K562 (cell line): Measurements from ENCODE around the gene SLFN12. TPM values are rescaled to one million over a fixed set of nuclear protein-coding genes. Genes with fewer than 3 reads are reported as not detected.

ENCODE experiments used
- ATAC-seq: fragments of 200-7000 bp; cut with Tn5 transposase; 3 replicates; pipeline ENCODE4 v1.9.1; 2020; ENCODE audit warnings: moderate library complexity
- BruUV-seq: library from RNA; stranded (reverse); fragments of 400-500 nt; replicated peaks from 2 replicates; lab custom pipeline; 2021; lab: Mats Ljungman, UMichigan
- CTCF ChIA-PET: fragments of 300-600 bp; formaldehyde crosslinking; extraction: SDS; loops from one replicate; lab custom pipeline; 2021; ENCODE audit warnings: low intra/inter-chr PET ratio; lab: Yijun Ruan, JAX
- POLR2A ChIA-PET: fragments of 300-600, 350-650 bp; sonication (Branson Sonifier 250); formaldehyde crosslinking; extraction: SDS; loops from one replicate; lab custom pipeline; 2021; ENCODE audit warnings: antibody characterized with exemption, inconsistent platforms; lab: Yijun Ruan, JAX
- DNase-seq, 4 experiments: peaks; one replicate each; pipeline versions ENCODE4 v3.0.0 to v3.0.0-alpha.2; 2011 to 2018; ENCODE audit warnings: low spot score in 3 of 4, mixed read lengths in 3 of 4; ENCODE audit errors: extremely low read depth in 1 of 4
- FAIRE-seq: peaks from 2 replicates; lab custom pipeline; 2011; peaks lifted over from hg19 to GRCh38; lab: Jason Lieb, UNC
- H2AFZ ChIP-seq: 2 replicates; pipeline ENCODE4 v1.6.0; 2011; ENCODE audit warnings: low read depth, low read length, control low read depth, inconsistent platforms
- H3K27ac ChIP-seq: fragments of 200-600 bp; 3 replicates; pipeline ENCODE4 v1.8.0; 2011; ENCODE audit warnings: low read depth, mild to moderate bottlenecking, control low read depth, inconsistent platforms, low read length, moderate library complexity, mixed read lengths; ENCODE audit errors: extremely low read depth
- H3K27me3 ChIP-seq, 2 experiments: fragments of 300-600 bp in 1 of 2; 2 replicates in 1 of 2; 3 replicates in 1 of 2; pipeline versions ENCODE4 v1.6.0 to v1.8.0; 2011; ENCODE audit warnings: inconsistent platforms in 2 of 2, low read length in 2 of 2, mild to moderate bottlenecking in 1 of 2, mixed read lengths in 1 of 2, moderate library complexity in 1 of 2; ENCODE audit not compliant: control insufficient read depth in 2 of 2, insufficient read depth in 2 of 2
- H3K36me3 ChIP-seq: fragments of 300-600 bp; 3 replicates; pipeline ENCODE4 v1.8.0; 2011; ENCODE audit warnings: mild to moderate bottlenecking, low read length, inconsistent platforms; ENCODE audit not compliant: control insufficient read depth, insufficient read depth
- H3K4me1 ChIP-seq, 2 experiments: fragments of 200-600 bp in 1 of 2; replicated peaks in 1 of 2; 2 replicates in 1 of 2; 3 replicates in 1 of 2; pipeline versions ENCODE4 v1.5.1 to v1.8.0; 2011; ENCODE audit warnings: inconsistent platforms in 2 of 2, low read length in 2 of 2, mild to moderate bottlenecking in 1 of 2, mixed read lengths in 1 of 2, moderate library complexity in 1 of 2; ENCODE audit not compliant: control insufficient read depth in 2 of 2, insufficient read depth in 2 of 2
- H3K4me2 ChIP-seq: 2 replicates; pipeline ENCODE4 v1.6.1; 2011; ENCODE audit warnings: low read length, control low read depth, inconsistent platforms, mixed read lengths; ENCODE audit not compliant: insufficient read depth
- H3K4me3 ChIP-seq: fragments of 200-600 bp; sonication (generic), shearing (Covaris generic); 2 replicates; pipeline ENCODE4 v1.5.1; 2016; ENCODE audit warnings: control low read depth, inconsistent platforms
- H3K79me2 ChIP-seq: fragments of 200-600 bp; 3 replicates; pipeline ENCODE4 v1.8.0; 2011; ENCODE audit warnings: low read length, inconsistent platforms; ENCODE audit not compliant: control insufficient read depth, insufficient read depth
- H3K9ac ChIP-seq, 2 experiments: 2 replicates each; pipeline versions ENCODE4 v1.6.0 to v1.6.1; 2011; ENCODE audit warnings: low read depth in 2 of 2, low read length in 2 of 2, control low read depth in 1 of 2, inconsistent platforms in 1 of 2, mild to moderate bottlenecking in 1 of 2, mixed read lengths in 1 of 2; ENCODE audit not compliant: insufficient read depth in 1 of 2
- H3K9me1 ChIP-seq: one replicate; pipeline ENCODE4 v1.6.0; 2011; ENCODE audit warnings: inconsistent platforms, mild to moderate bottlenecking, low read length, moderate library complexity; ENCODE audit not compliant: control insufficient read depth, insufficient read depth
- H3K9me3 ChIP-seq: replicated peaks from 2 replicates; pipeline ENCODE4 v1.5.1; 2011; ENCODE audit warnings: low read depth, low read length, inconsistent platforms; ENCODE audit not compliant: control insufficient read depth, insufficient read depth
- H4K20me1 ChIP-seq: replicated peaks from 2 replicates; pipeline ENCODE4 v1.6.1; 2011; ENCODE audit warnings: low read length, inconsistent platforms, mixed read lengths; ENCODE audit not compliant: control insufficient read depth, insufficient read depth
- JUN ChIP-seq, 2 experiments: sonication (generic) in 1 of 2; formaldehyde crosslinking in 1 of 2; IDR thresholded peaks; 2 replicates each; pipeline versions ENCODE4 v1.6.1 to v1.8.0; 2012 to 2022; ENCODE audit warnings: borderline replicate concordance in 2 of 2, mild to moderate bottlenecking in 2 of 2, improper control_type of control experiment in 1 of 2, low read depth in 1 of 2, low read length in 1 of 2, missing genetic modification reagents in 1 of 2
- TRIM24 ChIP-seq, 2 experiments: fragments of 450-650 bp; IDR thresholded peaks; 2 replicates each; pipeline ENCODE4 v1.6.1; 2016
- ZBTB11 ChIP-seq, 3 experiments: fragments of 200-800 bp in 1 of 3; fragments of 250-450 bp in 1 of 3; fragments of 450-650 bp in 1 of 3; sonication (Bioruptor Pico) in 1 of 3; sonication (Bioruptor generic) in 1 of 3; formaldehyde crosslinking in 1 of 3; IDR thresholded peaks; 2 replicates each; pipeline versions ENCODE4 v1.6.1 to v1.8.0; 2016 to 2022; ENCODE audit warnings: mild to moderate bottlenecking in 2 of 3, missing genetic modification characterization in 2 of 3, missing compliant biosample characterization in 1 of 3, moderate library complexity in 1 of 3
- ZBTB7A ChIP-seq: IDR thresholded peaks from 2 replicates; pipeline ENCODE4 v1.6.1; 2011; ENCODE audit warnings: low read depth, mild to moderate bottlenecking, low read length, moderate library complexity, borderline replicate concordance; ENCODE audit not compliant: control insufficient read depth
- ZNF165 ChIP-seq: fragments of 250-450 bp; sonication (Bioruptor Pico); IDR thresholded peaks from 2 replicates; pipeline ENCODE4 v1.4.0; 2020; ENCODE audit warnings: borderline replicate concordance
- ZNF253 ChIP-seq: fragments of 250-450 bp; sonication (Bioruptor Pico); conservative IDR thresholded peaks from 2 replicates; pipeline ENCODE4 v1.6.1; 2021; ENCODE audit warnings: mild to moderate bottlenecking
- ZNF830 ChIP-seq: fragments of 250-450 bp; sonication (Bioruptor Pico); IDR thresholded peaks from 2 replicates; pipeline ENCODE4 v1.5.0; 2021; ENCODE audit warnings: mild to moderate bottlenecking
- WGBS: fragments of 100-300 bp; shearing (Covaris generic); methylation state at CpG from one replicate; pipeline ENCODE4 v1.1.6; 2016; ENCODE audit warnings: low coverage, mixed read lengths; ENCODE audit not compliant: insufficient coverage; ENCODE audit errors: missing lambda C conversion rate; 5-methylcytosine and 5-hydroxymethylcytosine counted together
- in situ Hi-C: fragments of 300-500 bp; cut with MboI; formaldehyde crosslinking; loops from 4 replicates; pipeline ENCODE4 v1.15.0; 2018; ENCODE audit warnings: inconsistent platforms, mixed read lengths
- intact Hi-C: fragments of 100-400 bp; cut with micrococcal nuclease; formaldehyde crosslinking; loops from 2 replicates; pipeline ENCODE4 v1.14.2; 2022
- polyA plus RNA-seq, 8 experiments: library from polyadenylated mRNA; depleted of rRNA in 4 of 8; stranded (reverse) in 5 of 8; unstranded in 3 of 8; fragments of >200 nt; fragmentation: Nextera tagmentation in 2 of 8; fragmentation: Illumina TruSeq in 1 of 8; extraction: Ambion mirVana in 2 of 8; extraction: Trizol in 1 of 8; gene quantifications; 2 replicates each; pipeline versions ENCODE4 v1.2.1 to v1.2.3, GENCODE V29; 2011 to 2014; ENCODE audit warnings: inconsistent platforms in 1 of 8, missing spikeins in 1 of 8
- total RNA-seq, 7 experiments: library from RNA; depleted of rRNA in 6 of 7; stranded (reverse); fragments of >200 nt in 6 of 7; fragmentation: Illumina TruSeq in 2 of 7; extraction: Trizol in 2 of 7; gene quantifications; 2 replicates each; pipeline versions ENCODE4 v1.2.1 to v1.2.3, GENCODE V29; 2011 to 2021; ENCODE audit warnings: low replicate concordance in 1 of 7

The SLFN12 gene
- total and polyA plus RNA-seq, 9 of the 15 experiments (the other 6 are each of a cell fraction or from before 2014, with no cell fraction given): 0.01 to 0.09 (median 0.07) TPM; not detected in 6

GRCh38 chr17:35429702-35430101 lies 2.6 kb downstream of the SLFN12 start:
- H3K79me2 ChIP-seq: no peaks in the 10 kb centered on the region
- intact Hi-C loops: loop anchor here (10.0 kb wide), 1 partner anchor 105 kb away; the partner anchor contains the start of gene SLFN12L

More at GRCh38 chr17:35429702-35430101, 2.6 kb downstream of the SLFN12 start:
- no peak overlapping the region for H3K27ac ChIP-seq
- CTCF ChIA-PET: no interaction called here
- DNase-seq (no peak), FAIRE-seq (no peak), ATAC-seq (no peak)
- no peaks in the 10 kb centered on the region for H3K9me3 ChIP-seq
- POLR2A ChIA-PET: interaction anchor here (1.3 kb wide), 1 partner anchor 9 kb away, joined by 7 read pairs; no protein-coding TSS in a partner anchor
- H3K9me1 ChIP-seq: no peaks in the 10 kb centered on the region
- H3K36me3 ChIP-seq: no peaks in the 10 kb centered on the region
- H2AFZ ChIP-seq: no peak overlapping the region
- WGBS: 0% methylated on average over 2 of the region's 2 CpGs
- H4K20me1 ChIP-seq: no peaks in the 10 kb centered on the region
- in situ Hi-C loops: no loop called here
- no peak overlapping the region for H3K4me2 ChIP-seq
- H3K9ac ChIP-seq: no peak overlapping the region
- TF ChIP-seq ZBTB7A (no peak), JUN (IDR thresholded peaks at IDR 0.05; ENCODE audit: borderline replicate concordance, low read depth, low read length) (no peak), JUN (CRISPR knock-in tag; IDR thresholded peaks at IDR 0.05; ENCODE audit: borderline replicate concordance) (no peak), ZNF253 (CRISPR knock-in tag) (no peak), ZNF165 (no peak), ZNF830 (CRISPR knock-in tag) (no peak), TRIM24 (IDR thresholded peaks at IDR 0.05) (no peak), ZBTB11 (CRISPR knock-in tag; IDR thresholded peaks at IDR 0.05) (no peak)
- no peak overlapping the region for H3K4me3 ChIP-seq
- peaks cover 18 to 23% of the 10 kb centered on the region in 2 experiments; a peak in 4 of 5 replicates for H3K27me3 ChIP-seq
- BruUV-seq: no TSS peak
- H3K4me1 ChIP-seq: peaks cover 0 to 7% of the 10 kb centered on the region in 2 experiments; a peak in 2 of 5 replicates
